Ascending aorta (tissue), 2 donors: ENCODE measurements around the gene CYP4F12. TPM values are rescaled to one million over a fixed set of nuclear protein-coding genes. Genes with fewer than 3 reads are reported as not detected.

ENCODE experiments used
- DNase-seq, 2 donors: peaks; one replicate each; pipeline ENCODE4 v3.0.0-alpha.2; 2019; ENCODE audit warnings: low spot score in 2 of 2
- H3K27ac ChIP-seq, 2 donors: fragments of 200-600 bp; sonication (generic); one replicate each; pipeline ENCODE4 v1.5.1; 2016 to 2017; ENCODE audit warnings: mild to moderate bottlenecking in 1 of 2
- H3K27me3 ChIP-seq: fragments of 200-600 bp; sonication (generic); one replicate; pipeline ENCODE4 v1.5.1; 2017
- H3K36me3 ChIP-seq, 2 donors: fragments of 200-600 bp; sonication (generic); one replicate each; pipeline ENCODE4 v1.5.1; 2016
- H3K4me1 ChIP-seq, 2 donors: fragments of 200-600 bp; sonication (generic); one replicate each; pipeline ENCODE4 v1.5.1; 2016 to 2017; ENCODE audit warnings: mild to moderate bottlenecking in 1 of 2
- H3K4me3 ChIP-seq, 2 donors: fragments of 200-600 bp; sonication (generic); one replicate each; pipeline ENCODE4 v1.5.1; 2016 to 2017; ENCODE audit warnings: mild to moderate bottlenecking in 1 of 2
- H3K9me3 ChIP-seq, 2 donors: fragments of 200-600 bp; sonication (generic); one replicate each; pipeline ENCODE4 v1.5.1; 2016
- intact Hi-C: fragments of 100-400 bp; cut with DNase I; formaldehyde crosslinking; loops from one replicate; pipeline ENCODE4 v1.15.1; 2023
- total RNA-seq: library from RNA; depleted of rRNA; stranded (reverse); fragments of >200 nt; gene quantifications from one replicate; pipeline ENCODE4 v1.1.0, GENCODE V29; 2016
- TF ChIP-seq, protein P1 (sequence below), 3 experiments: fragments of 200-600 bp in 2 of 3; fragments of 450-650 bp in 1 of 3; sonication (generic) in 2 of 3; IDR thresholded peaks; one replicate each; pipeline ENCODE4 v1.5.1; 2016 to 2019; ENCODE audit warnings: antibody characterized with exemption in 3 of 3, mild to moderate bottlenecking in 1 of 3, moderate library complexity in 1 of 3

The CYP4F12 gene
- total RNA-seq, 1 donor from 2014 or later = 17.2 TPM

GRCh38 chr19:15702534-15702930 is 29.6 kb downstream of the CYP4F12 start:
- DNase-seq = peak; percentile 29 to 78
- intact Hi-C loops = no loop called here
- TF ChIP-seq, protein P1, sequence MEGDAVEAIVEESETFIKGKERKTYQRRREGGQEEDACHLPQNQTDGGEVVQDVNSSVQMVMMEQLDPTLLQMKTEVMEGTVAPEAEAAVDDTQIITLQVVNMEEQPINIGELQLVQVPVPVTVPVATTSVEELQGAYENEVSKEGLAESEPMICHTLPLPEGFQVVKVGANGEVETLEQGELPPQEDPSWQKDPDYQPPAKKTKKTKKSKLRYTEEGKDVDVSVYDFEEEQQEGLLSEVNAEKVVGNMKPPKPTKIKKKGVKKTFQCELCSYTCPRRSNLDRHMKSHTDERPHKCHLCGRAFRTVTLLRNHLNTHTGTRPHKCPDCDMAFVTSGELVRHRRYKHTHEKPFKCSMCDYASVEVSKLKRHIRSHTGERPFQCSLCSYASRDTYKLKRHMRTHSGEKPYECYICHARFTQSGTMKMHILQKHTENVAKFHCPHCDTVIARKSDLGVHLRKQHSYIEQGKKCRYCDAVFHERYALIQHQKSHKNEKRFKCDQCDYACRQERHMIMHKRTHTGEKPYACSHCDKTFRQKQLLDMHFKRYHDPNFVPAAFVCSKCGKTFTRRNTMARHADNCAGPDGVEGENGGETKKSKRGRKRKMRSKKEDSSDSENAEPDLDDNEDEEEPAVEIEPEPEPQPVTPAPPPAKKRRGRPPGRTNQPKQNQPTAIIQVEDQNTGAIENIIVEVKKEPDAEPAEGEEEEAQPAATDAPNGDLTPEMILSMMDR (IDR thresholded peaks at IDR 0.05) = no peak
- Histone ChIP-seq H3K27me3 (no peaks in the 10 kb centered on the region), H3K4me1 (no peaks in the 10 kb centered on the region), H3K4me3 (no peak overlapping the region), H3K27ac (no peak overlapping the region), H3K36me3 (no peaks in the 10 kb centered on the region), H3K9me3 (no peaks in the 10 kb centered on the region)

DNA sequence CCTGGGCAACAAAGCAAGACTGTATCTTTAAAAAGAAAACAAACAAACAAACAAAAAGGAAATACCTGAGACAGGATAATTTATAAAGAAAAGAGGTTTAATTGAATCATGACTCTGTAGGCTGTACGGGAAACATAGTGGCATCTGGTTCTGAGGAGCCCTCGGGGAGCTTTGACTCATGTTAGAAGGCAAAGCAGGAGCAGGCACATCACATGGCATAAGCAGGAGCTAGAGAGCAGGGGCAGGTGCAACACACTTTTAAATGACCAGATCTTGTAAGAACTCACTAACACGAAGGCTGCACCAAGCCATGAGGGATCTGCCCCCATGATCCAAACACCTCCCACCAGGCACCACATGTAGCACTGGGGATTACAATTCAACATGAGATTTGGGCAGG is 41.8 kb downstream of the CYP4F12 start:
- intact Hi-C loops = no loop called here
- H3K27ac ChIP-seq = no peak overlapping the region
- no peaks in the 10 kb centered on the region for H3K27me3 ChIP-seq
- TF ChIP-seq, protein P1 (IDR thresholded peaks at IDR 0.05) = no peak
- DNase-seq = no peak
- H3K9me3 ChIP-seq = no peaks in the 10 kb centered on the region
- H3K4me3 ChIP-seq = no peak overlapping the region
- H3K36me3 ChIP-seq = no peaks in the 10 kb centered on the region
- no peaks in the 10 kb centered on the region for H3K4me1 ChIP-seq

GRCh38 chr19:15715642-15716041 is 42.8 kb downstream of the CYP4F12 start:
- TF ChIP-seq, protein P1 (IDR thresholded peaks at IDR 0.05) = no peak
- intact Hi-C loops = no loop called here
- Histone ChIP-seq H3K4me1 (no peaks in the 10 kb centered on the region), H3K36me3 (no peaks in the 10 kb centered on the region), H3K4me3 (no peak overlapping the region), H3K27ac (no peak overlapping the region), H3K9me3 (no peaks in the 10 kb centered on the region), H3K27me3 (no peaks in the 10 kb centered on the region)
- DNase-seq = no peak

DNA sequence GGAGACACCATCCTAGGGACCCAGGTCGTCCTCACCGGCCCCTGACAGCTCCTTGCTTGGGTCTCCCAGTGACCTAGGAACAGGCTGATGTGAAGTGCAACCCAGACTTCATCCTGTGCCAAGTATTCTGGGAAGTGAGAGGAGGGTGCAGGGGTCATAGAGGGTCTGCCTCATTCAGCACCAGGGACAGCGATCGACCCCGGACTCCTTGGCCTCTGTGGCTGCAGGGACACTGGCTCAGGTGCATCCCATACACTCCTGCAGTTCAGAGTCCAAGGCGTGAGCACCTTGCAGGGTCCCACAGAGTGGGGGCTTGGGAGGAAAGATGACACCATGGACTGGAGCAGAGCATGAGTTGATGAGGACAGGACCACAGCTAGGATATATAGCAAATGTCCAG is 44.9 kb downstream of the CYP4F12 start:
- Histone ChIP-seq H3K27me3 (no peaks in the 10 kb centered on the region), H3K27ac (no peak overlapping the region), H3K4me1 (no peaks in the 10 kb centered on the region), H3K36me3 (no peaks in the 10 kb centered on the region), H3K4me3 (no peak overlapping the region), H3K9me3 (no peaks in the 10 kb centered on the region)
- TF ChIP-seq, protein P1 (IDR thresholded peaks at IDR 0.05) = no peak
- DNase-seq = no peak
- intact Hi-C loops = no loop called here

GRCh38 chr19:15721268-15721667 is 48.4 kb downstream of the CYP4F12 start:
- no peaks in the 10 kb centered on the region for H3K9me3 ChIP-seq
- intact Hi-C loops = no loop called here
- H3K27me3 ChIP-seq = no peaks in the 10 kb centered on the region
- no peaks in the 10 kb centered on the region for H3K36me3 ChIP-seq
- TF ChIP-seq, protein P1 (IDR thresholded peaks at IDR 0.05) = no peak
- no peak for DNase-seq
- H3K4me1 ChIP-seq = no peaks in the 10 kb centered on the region
- no peak overlapping the region for H3K27ac ChIP-seq
- no peak overlapping the region for H3K4me3 ChIP-seq

DNA sequence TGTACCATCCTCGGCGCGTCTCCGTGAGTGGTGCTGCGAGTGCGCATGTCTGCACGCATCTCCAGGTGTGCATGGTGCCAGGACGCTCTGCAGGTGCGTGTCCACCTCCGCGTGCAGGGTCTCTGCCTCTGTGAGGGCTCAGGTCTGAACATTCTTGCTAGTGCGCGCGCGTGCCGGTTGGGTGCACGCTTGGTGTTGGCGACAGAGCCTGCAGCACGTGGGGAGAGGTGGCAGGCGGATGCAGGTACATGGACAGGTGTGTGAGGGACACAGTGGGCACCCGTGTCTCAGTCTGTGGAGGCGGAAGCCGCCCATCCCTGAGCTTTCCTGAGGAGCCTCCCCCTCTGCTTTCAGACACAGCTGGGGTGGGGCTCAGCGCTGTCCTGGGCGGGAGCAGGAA is 50.1 kb downstream of the CYP4F12 start:
- intact Hi-C loops = no loop called here
- H3K4me3 ChIP-seq = no peak overlapping the region
- no peaks in the 10 kb centered on the region for H3K36me3 ChIP-seq
- H3K9me3 ChIP-seq = no peaks in the 10 kb centered on the region
- H3K27me3 ChIP-seq = no peaks in the 10 kb centered on the region
- TF ChIP-seq, protein P1 (IDR thresholded peaks at IDR 0.05) = no peak
- H3K27ac ChIP-seq = no peak overlapping the region
- DNase-seq = no peak
- H3K4me1 ChIP-seq = no peaks in the 10 kb centered on the region
